Kidney epithelial cell (primary cell): ENCODE measurements around the gene CEP295NL. TPM values are rescaled to one million over a fixed set of nuclear protein-coding genes. Genes with fewer than 3 reads are reported as not detected.

ENCODE experiments used
- DNase-seq: peaks from one replicate; pipeline ENCODE4 v3.0.0-alpha.2; 2010; ENCODE audit warnings: low read depth
- H3K27me3 ChIP-seq: 2 replicates; pipeline ENCODE4 v1.6.0; 2011; ENCODE audit warnings: low read length; ENCODE audit not compliant: control insufficient read depth, insufficient read depth
- H3K36me3 ChIP-seq: 2 replicates; pipeline ENCODE4 v1.5.1; 2011; ENCODE audit warnings: low read length; ENCODE audit not compliant: control insufficient read depth, insufficient read depth
- H3K4me3 ChIP-seq: 2 replicates; pipeline ENCODE4 v1.5.1; 2011; ENCODE audit warnings: low read depth, mild to moderate bottlenecking, control low read depth, low read length
- CTCF ChIP-seq: IDR thresholded peaks from 2 replicates; pipeline ENCODE4 v1.5.1; 2011; ENCODE audit warnings: mild to moderate bottlenecking, moderate library complexity, low read length, control low read depth, inconsistent platforms; ENCODE audit not compliant: insufficient read depth, poor library complexity, severe bottlenecking
- total RNA-seq: library from RNA; depleted of rRNA; stranded (reverse); fragments of >200 nt; gene quantifications from 2 replicates; pipeline ENCODE4 v1.2.3, GENCODE V29; 2015

Gene CEP295NL
- total RNA-seq, 1 donor from 2014 or later, result 0.63 TPM

GRCh38 chr17:78842881-78843565 is 60.0 kb downstream of the CEP295NL start:
- DNase-seq, result no peak
- TF ChIP-seq CTCF, result peak; percentile 63
- no peaks in the 10 kb centered on the region for H3K27me3 ChIP-seq
- H3K36me3 ChIP-seq, result no peaks in the 10 kb centered on the region
- H3K4me3 ChIP-seq, result no peak overlapping the region

- TF ChIP-seq CTCF, result no peak
- H3K36me3 ChIP-seq, result no peaks in the 10 kb centered on the region
- peak; percentile 89 for DNase-seq
- no peaks in the 10 kb centered on the region for H3K27me3 ChIP-seq
- H3K4me3 ChIP-seq, result peak within 1 kb of the TSS; percentile 91
Measured at GRCh38 chr17:78840780-78841611, 62.0 kb downstream of the CEP295NL start, which contains the start of gene USP36. Gene USP36 (minus strand): TSS chr17:78840814. CDS start chr17:78836363, 4,451 bp downstream.

Other genes with a start within 250 kb of the CEP295NL start
- 34.1 and 38.4 TPM in 2 replicates for gene CYTH1, start 120.9 kb downstream of the CEP295NL start, total RNA-seq
- gene USP36, start 62.4 kb downstream of the CEP295NL start, total RNA-seq, result 48.6 and 64.7 TPM in 2 replicates
- 130 and 145 TPM in 2 replicates for gene TIMP2, start 22.2 kb upstream of the CEP295NL start, total RNA-seq
- gene LGALS3BP, start 76.7 kb upstream of the CEP295NL start, total RNA-seq, result 283 and 378 TPM in 2 replicates
- 54.6 and 70.7 TPM in 2 replicates for gene CANT1, start 106.6 kb upstream of the CEP295NL start, total RNA-seq
- gene C1QTNF1, start 121.0 kb upstream of the CEP295NL start, total RNA-seq, result 4.6 and 6.1 TPM in 2 replicates
- 9.0 and 11.4 TPM in 2 replicates for gene ENGASE, start 171.6 kb upstream of the CEP295NL start, total RNA-seq